ENCODE measurements around the gene MAPK9. TPM values are rescaled to one million over a fixed set of nuclear protein-coding genes. Genes with fewer than 3 reads are reported as not detected.
A peak's percentile ranks its signal among the peaks of the same experiment; 100 is the strongest.

MAPK9 gene
- total RNA-seq, 1 experiment from 2014 or later = 38.6 TPM

DNA sequence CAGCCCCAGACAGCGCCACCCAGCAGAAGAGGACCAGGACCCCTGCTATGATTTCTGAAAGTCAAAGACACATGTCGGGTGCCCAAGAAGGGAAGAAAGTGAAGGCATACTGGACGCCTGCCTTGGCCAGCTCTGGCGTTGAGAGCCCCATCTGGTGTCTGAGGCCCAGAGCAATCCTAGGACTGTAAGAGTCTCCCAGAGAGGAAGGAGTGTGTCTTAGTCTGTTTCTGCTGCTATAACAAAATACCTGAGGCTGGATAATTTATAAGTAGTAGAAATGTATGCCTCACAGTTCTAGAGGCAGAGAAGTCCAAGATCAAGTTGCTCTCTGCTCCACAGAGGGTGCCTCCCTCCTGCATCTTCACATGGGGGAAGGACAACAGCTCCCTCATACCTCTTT lies 93.7 kb downstream of the MAPK9 start:
- no peak overlapping the region for H3K4me3 Mint-ChIP-seq
- no peak overlapping the region for H2BK120ac ChIP-seq (ENCODE audit: low read depth, low read length, poor library complexity, severe bottlenecking)
- no peak overlapping the region for H2BK20ac ChIP-seq (ENCODE audit: low read depth, low read length, poor library complexity, severe bottlenecking)
- no peak overlapping the region for H2BK5ac ChIP-seq (ENCODE audit: insufficient read length, low read length)
- no peak overlapping the region for H3K18ac ChIP-seq (ENCODE audit: insufficient read length, low read depth, low read length)
- no peak overlapping the region for H4K91ac ChIP-seq (ENCODE audit: insufficient read length, low read depth, low read length)
- H2BK15ac ChIP-seq (ENCODE audit: low read depth, low read length) = no peak overlapping the region
- H3K23me2 ChIP-seq (ENCODE audit: insufficient read length, low read depth, low read length, poor library complexity, severe bottlenecking) = no peaks in the 10 kb centered on the region
- H2AK5ac ChIP-seq (ENCODE audit: insufficient read length, low read length) = no peak overlapping the region
- no peak overlapping the region for H3K23ac ChIP-seq (ENCODE audit: insufficient read length, low read depth, low read length)
- TF ChIP-seq, protein P1, sequence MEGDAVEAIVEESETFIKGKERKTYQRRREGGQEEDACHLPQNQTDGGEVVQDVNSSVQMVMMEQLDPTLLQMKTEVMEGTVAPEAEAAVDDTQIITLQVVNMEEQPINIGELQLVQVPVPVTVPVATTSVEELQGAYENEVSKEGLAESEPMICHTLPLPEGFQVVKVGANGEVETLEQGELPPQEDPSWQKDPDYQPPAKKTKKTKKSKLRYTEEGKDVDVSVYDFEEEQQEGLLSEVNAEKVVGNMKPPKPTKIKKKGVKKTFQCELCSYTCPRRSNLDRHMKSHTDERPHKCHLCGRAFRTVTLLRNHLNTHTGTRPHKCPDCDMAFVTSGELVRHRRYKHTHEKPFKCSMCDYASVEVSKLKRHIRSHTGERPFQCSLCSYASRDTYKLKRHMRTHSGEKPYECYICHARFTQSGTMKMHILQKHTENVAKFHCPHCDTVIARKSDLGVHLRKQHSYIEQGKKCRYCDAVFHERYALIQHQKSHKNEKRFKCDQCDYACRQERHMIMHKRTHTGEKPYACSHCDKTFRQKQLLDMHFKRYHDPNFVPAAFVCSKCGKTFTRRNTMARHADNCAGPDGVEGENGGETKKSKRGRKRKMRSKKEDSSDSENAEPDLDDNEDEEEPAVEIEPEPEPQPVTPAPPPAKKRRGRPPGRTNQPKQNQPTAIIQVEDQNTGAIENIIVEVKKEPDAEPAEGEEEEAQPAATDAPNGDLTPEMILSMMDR (conservative IDR thresholded peaks at IDR 0.05) = no peak
- no peak overlapping the region for H2BK12ac ChIP-seq (ENCODE audit: insufficient read length, low read depth, low read length)
- DNase-seq = no peak
- H2AFZ ChIP-seq (ENCODE audit: low read length) = no peak overlapping the region
- no peak overlapping the region for H3T11ph ChIP-seq (ENCODE audit: low read length)
- WGBS (ENCODE audit: extremely low coverage, insufficient read length, low lambda C conversion rate) = no CpG with 5 or more reads among the region's 4 CpGs
- H3K9me3 ChIP-seq (ENCODE audit: control insufficient read depth, low read depth, low read length) = no peaks in the 10 kb centered on the region
- no peaks in the 10 kb centered on the region for H3K4me1 ChIP-seq (ENCODE audit: insufficient read depth, low read length)
- no peak overlapping the region for H3K27ac ChIP-seq (ENCODE audit: insufficient read length, low read depth, low read length)
- no peaks in the 10 kb centered on the region for H3K79me2 ChIP-seq (ENCODE audit: insufficient read depth, low read length)
- H3K9me3 Mint-ChIP-seq = 0 out of 5 replicates have a peak, but pooled peaks cover 0 to 3% of the 10 kb centered on the region in 2 experiments
- H3K4ac ChIP-seq (ENCODE audit: low read depth, low read length) = no peak overlapping the region
- no peak overlapping the region for H3K14ac ChIP-seq (ENCODE audit: insufficient read depth, low read length)
- H3K27ac Mint-ChIP-seq = peak overlapping the region in 1 of 3 experiments; percentile 52; a peak in 1 of 7 replicates
- H3K79me1 ChIP-seq (ENCODE audit: insufficient read depth, low read depth, low read length, poor library complexity, severe bottlenecking) = no peaks in the 10 kb centered on the region
- no peaks in the 10 kb centered on the region for H3K27me3 ChIP-seq (ENCODE audit: insufficient read depth, low read length)
- H3K36me3 Mint-ChIP-seq (ENCODE audit: insufficient read depth in 1 of 3, low read depth in 3 of 3) = no peaks in the 10 kb centered on the region
- H3K4me2 ChIP-seq (ENCODE audit: insufficient read depth, insufficient read length, low read length) = no peak overlapping the region
- no peak overlapping the region for H3K56ac ChIP-seq (ENCODE audit: insufficient read length, low read depth, low read length)
- no peaks in the 10 kb centered on the region for H4K20me1 ChIP-seq (ENCODE audit: control insufficient read depth, insufficient read depth, insufficient read length)
- peaks cover 3 to 8% of the 10 kb centered on the region in 2 experiments; a peak in 1 of 4 replicates for H3K4me1 Mint-ChIP-seq
- H3K9ac ChIP-seq (ENCODE audit: extremely low read depth, insufficient read length, low read length) = no peak overlapping the region
- H3K27me3 Mint-ChIP-seq (ENCODE audit: low read depth) = peaks cover 2% of the 10 kb centered on the region
- H4K8ac ChIP-seq (replicated peaks; ENCODE audit: insufficient read length, low read depth, low read length) = no peak overlapping the region
- no peak overlapping the region for H4K5ac ChIP-seq (ENCODE audit: insufficient read length, low read depth, low read length)

All from H9 (cell line).